Astrocyte (in vitro differentiated cells and primary cell): ENCODE measurements around the gene AKAP8L. TPM values are rescaled to one million over a fixed set of nuclear protein-coding genes. Genes with fewer than 3 reads are reported as not detected.

Source experiments
- DNase-seq: peaks from one replicate; pipeline ENCODE4 v3.0.0-alpha.2; 2010; ENCODE audit warnings: low read depth
- FAIRE-seq: peaks from 2 replicates; lab custom pipeline; 2011; peaks lifted over from hg19 to GRCh38; lab: Jason Lieb, UNC
- H2AFZ ChIP-seq: 2 replicates; pipeline ENCODE4 v1.6.0; 2012; ENCODE audit warnings: low read depth, low read length, inconsistent platforms
- H3K27ac ChIP-seq: 2 replicates; pipeline ENCODE4 v1.5.1; 2011; ENCODE audit warnings: low read depth, low read length, inconsistent platforms
- H3K27me3 ChIP-seq: 2 replicates; pipeline ENCODE4 v1.6.0; 2011; ENCODE audit warnings: low read length, inconsistent platforms; ENCODE audit not compliant: insufficient read depth
- H3K36me3 ChIP-seq: 2 replicates; pipeline ENCODE4 v1.5.1; 2011; ENCODE audit warnings: low read length, inconsistent platforms; ENCODE audit not compliant: insufficient read depth
- H3K4me1 ChIP-seq: 2 replicates; pipeline ENCODE4 v1.5.1; 2011; ENCODE audit warnings: low read length, inconsistent platforms; ENCODE audit not compliant: insufficient read depth
- H3K4me2 ChIP-seq: 2 replicates; pipeline ENCODE4 v1.6.0; 2012; ENCODE audit warnings: low read length, inconsistent platforms
- H3K4me3 ChIP-seq: 2 replicates; pipeline ENCODE4 v1.5.1; 2011; ENCODE audit warnings: low read depth, mild to moderate bottlenecking, low read length, inconsistent platforms; ENCODE audit not compliant: insufficient read depth
- H3K79me2 ChIP-seq: 2 replicates; pipeline ENCODE4 v1.6.0; 2012; ENCODE audit warnings: mild to moderate bottlenecking, low read length, inconsistent platforms; ENCODE audit not compliant: insufficient read depth
- H3K9ac ChIP-seq: 2 replicates; pipeline ENCODE4 v1.6.0; 2012; ENCODE audit warnings: mild to moderate bottlenecking, low read length, inconsistent platforms
- H3K9me3 ChIP-seq: 2 replicates; pipeline ENCODE4 v1.5.1; 2012; ENCODE audit warnings: low read depth, mild to moderate bottlenecking, low read length, inconsistent platforms; ENCODE audit not compliant: insufficient read depth
- H4K20me1 ChIP-seq: 2 replicates; pipeline ENCODE4 v1.6.0; 2012; ENCODE audit warnings: low read length, inconsistent platforms; ENCODE audit not compliant: insufficient read depth
- H3K27ac Mint-ChIP-seq: one replicate; pipeline ENCODE4 v1.8.0; 2021; ENCODE audit warnings: mild to moderate bottlenecking, mixed read lengths; ENCODE audit not compliant: unreplicated experiment
- H3K27me3 Mint-ChIP-seq: one replicate; pipeline ENCODE4 v1.8.0; 2021; ENCODE audit warnings: low read depth, mixed read lengths; ENCODE audit not compliant: unreplicated experiment
- H3K36me3 Mint-ChIP-seq: one replicate; pipeline ENCODE4 v1.8.0; 2021; ENCODE audit warnings: low read depth, mixed read lengths; ENCODE audit not compliant: unreplicated experiment
- H3K4me1 Mint-ChIP-seq: one replicate; pipeline ENCODE4 v1.8.0; 2021; ENCODE audit warnings: low read depth, mixed read lengths; ENCODE audit not compliant: unreplicated experiment
- H3K4me3 Mint-ChIP-seq: one replicate; pipeline ENCODE4 v1.8.0; 2021; ENCODE audit warnings: mild to moderate bottlenecking, moderate library complexity, mixed read lengths; ENCODE audit not compliant: unreplicated experiment
- H3K9me3 Mint-ChIP-seq: one replicate; pipeline ENCODE4 v1.8.0; 2021; ENCODE audit warnings: mild to moderate bottlenecking, mixed read lengths; ENCODE audit not compliant: unreplicated experiment
- EZH2 ChIP-seq: IDR thresholded peaks from 2 replicates; pipeline ENCODE4 v1.6.1; 2012; ENCODE audit warnings: mild to moderate bottlenecking, low read length, inconsistent platforms; ENCODE audit not compliant: insufficient read depth
- total RNA-seq: library from RNA; stranded (reverse); gene quantifications from 2 replicates; pipeline ENCODE4 v1.2.1, GENCODE V29; 2021
- TF ChIP-seq, protein P1 (sequence below): IDR thresholded peaks from 2 replicates; pipeline ENCODE4 v1.5.1; 2011; ENCODE audit warnings: low read depth, mild to moderate bottlenecking, inconsistent platforms, low read length, moderate library complexity; ENCODE audit not compliant: insufficient read depth

The AKAP8L gene
- total RNA-seq, 1 donor from 2014 or later: 101 TPM

DNA sequence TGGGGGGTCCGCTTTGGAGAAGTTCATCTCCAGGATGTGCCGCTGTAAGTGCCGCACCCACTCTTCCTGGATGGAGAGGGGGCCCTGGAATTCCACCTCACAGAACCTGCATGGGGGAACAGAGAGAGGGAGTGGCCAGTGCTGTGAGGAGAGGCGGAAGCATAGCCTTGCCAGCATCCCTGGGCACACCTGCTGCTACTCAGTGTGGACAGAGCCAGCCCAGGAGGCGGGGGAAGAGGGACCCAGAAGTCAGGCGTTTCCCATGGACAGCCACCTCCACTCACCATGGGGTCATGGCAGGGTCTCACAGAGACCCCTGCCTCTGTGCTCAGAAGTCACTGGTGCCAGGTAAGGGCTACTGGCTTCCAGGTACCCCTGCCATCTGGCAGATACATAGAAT, 4.3 kb upstream of the AKAP8L start:
- Mint-ChIP-seq H3K27ac (no peak overlapping the region), H3K36me3 (peaks cover 30% of the 10 kb centered on the region), H3K9me3 (no peaks in the 10 kb centered on the region), H3K4me3 (no peak overlapping the region), H3K27me3 (no peaks in the 10 kb centered on the region), H3K4me1 (peaks cover 1% of the 10 kb centered on the region)
- peaks cover 23% of the 10 kb centered on the region for H4K20me1 ChIP-seq
- no peak for FAIRE-seq
- H3K27ac ChIP-seq: no peak overlapping the region
- H3K4me1 ChIP-seq: peaks cover 6% of the 10 kb centered on the region
- peaks cover 20% of the 10 kb centered on the region for H3K36me3 ChIP-seq
- H3K79me2 ChIP-seq: peaks cover 16% of the 10 kb centered on the region
- H3K4me2 ChIP-seq: no peak overlapping the region
- no peak for DNase-seq
- no peak overlapping the region for H3K9ac ChIP-seq
- no peaks in the 10 kb centered on the region for H3K27me3 ChIP-seq
- TF ChIP-seq, protein P1, sequence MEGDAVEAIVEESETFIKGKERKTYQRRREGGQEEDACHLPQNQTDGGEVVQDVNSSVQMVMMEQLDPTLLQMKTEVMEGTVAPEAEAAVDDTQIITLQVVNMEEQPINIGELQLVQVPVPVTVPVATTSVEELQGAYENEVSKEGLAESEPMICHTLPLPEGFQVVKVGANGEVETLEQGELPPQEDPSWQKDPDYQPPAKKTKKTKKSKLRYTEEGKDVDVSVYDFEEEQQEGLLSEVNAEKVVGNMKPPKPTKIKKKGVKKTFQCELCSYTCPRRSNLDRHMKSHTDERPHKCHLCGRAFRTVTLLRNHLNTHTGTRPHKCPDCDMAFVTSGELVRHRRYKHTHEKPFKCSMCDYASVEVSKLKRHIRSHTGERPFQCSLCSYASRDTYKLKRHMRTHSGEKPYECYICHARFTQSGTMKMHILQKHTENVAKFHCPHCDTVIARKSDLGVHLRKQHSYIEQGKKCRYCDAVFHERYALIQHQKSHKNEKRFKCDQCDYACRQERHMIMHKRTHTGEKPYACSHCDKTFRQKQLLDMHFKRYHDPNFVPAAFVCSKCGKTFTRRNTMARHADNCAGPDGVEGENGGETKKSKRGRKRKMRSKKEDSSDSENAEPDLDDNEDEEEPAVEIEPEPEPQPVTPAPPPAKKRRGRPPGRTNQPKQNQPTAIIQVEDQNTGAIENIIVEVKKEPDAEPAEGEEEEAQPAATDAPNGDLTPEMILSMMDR: no peak
- TF ChIP-seq EZH2: no peak
- H3K9me3 ChIP-seq: peaks cover 5% of the 10 kb centered on the region
- no peak overlapping the region for H2AFZ ChIP-seq
- H3K4me3 ChIP-seq: no peak overlapping the region

DNA sequence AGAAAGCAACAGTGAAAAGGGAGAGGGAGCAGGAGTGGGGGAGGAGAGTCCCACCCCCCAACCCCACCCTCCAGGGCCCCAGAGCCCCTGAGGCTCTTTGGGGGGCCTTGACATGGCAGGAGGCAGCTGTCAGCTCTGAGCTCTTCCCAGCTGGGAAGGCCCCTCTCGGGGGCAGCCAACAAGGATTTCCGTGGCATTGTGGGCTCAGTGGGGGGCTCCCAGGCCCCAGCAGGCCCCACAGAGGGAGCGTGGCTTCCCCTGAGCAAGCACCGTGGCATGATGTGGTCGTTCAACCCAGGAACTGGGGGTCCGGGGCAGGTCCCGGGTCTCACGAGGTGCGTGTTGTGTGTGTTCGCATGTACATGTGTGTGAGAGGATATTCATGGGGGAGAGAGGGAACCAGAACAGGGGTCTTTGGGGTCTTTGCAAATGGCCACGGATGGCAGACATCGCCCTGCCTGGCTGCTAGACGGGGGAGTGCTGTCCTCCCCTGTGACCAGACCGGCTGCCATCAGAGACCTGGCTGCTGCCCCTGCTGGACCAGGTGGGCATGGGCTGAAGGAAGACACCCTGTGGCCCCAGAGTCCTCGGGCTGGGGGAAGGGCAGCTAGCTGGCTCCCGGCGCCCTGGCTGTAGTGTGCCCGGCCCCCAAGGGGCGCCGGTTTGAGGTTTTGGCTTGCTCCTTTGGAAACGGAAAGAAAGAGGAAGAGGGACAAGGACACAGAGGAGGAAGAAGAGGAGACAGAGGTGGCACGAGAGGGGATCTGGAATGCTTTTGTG, 3.7 kb upstream of the AKAP8L start:
- no peak overlapping the region for H3K4me3 ChIP-seq
- peaks cover 5% of the 10 kb centered on the region for H3K9me3 ChIP-seq
- Mint-ChIP-seq H3K27ac (no peak overlapping the region), H3K9me3 (no peaks in the 10 kb centered on the region), H3K4me3 (no peak overlapping the region), H3K4me1 (peaks cover 1% of the 10 kb centered on the region), H3K36me3 (peaks cover 28% of the 10 kb centered on the region), H3K27me3 (no peaks in the 10 kb centered on the region)
- peaks cover 23% of the 10 kb centered on the region for H4K20me1 ChIP-seq
- no peak for DNase-seq
- FAIRE-seq: no peak
- H3K4me1 ChIP-seq: peaks cover 7% of the 10 kb centered on the region
- H3K9ac ChIP-seq: no peak overlapping the region
- peaks cover 20% of the 10 kb centered on the region for H3K36me3 ChIP-seq
- H3K4me2 ChIP-seq: no peak overlapping the region
- H3K27ac ChIP-seq: no peak overlapping the region
- no peak for TF ChIP-seq EZH2
- TF ChIP-seq, protein P1: no peak
- H2AFZ ChIP-seq: no peak overlapping the region
- no peaks in the 10 kb centered on the region for H3K27me3 ChIP-seq
- peaks cover 17% of the 10 kb centered on the region for H3K79me2 ChIP-seq

DNA sequence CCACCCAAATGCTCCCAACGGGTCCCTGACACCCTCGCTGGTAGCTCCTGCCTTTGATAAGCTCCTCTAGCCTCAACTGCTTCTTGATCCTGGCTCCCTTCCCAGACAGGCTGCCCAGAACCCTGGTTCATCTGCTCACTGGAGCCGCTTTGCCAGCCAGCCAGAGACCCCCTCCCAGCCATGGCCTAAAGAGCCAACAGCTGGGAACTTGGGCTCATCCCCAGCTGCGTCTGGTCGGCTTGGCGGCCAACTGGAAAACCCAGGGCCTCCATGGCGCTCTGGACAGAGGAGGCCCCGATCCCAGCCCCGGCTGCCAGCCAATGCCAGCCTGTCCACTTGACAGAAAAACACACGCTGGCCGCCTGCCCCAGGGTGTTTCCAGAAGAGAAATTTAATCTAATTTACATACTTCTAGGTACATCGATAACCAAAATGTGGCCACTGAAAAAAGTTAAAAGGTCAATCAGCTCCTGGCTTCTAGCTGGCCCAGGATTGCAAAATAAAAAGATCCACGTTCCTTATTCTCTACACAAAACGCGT, 3.0 kb upstream of the AKAP8L start:
- H3K4me3 ChIP-seq: no peak overlapping the region
- H3K9me3 ChIP-seq: peaks cover 5% of the 10 kb centered on the region
- H3K4me1 Mint-ChIP-seq: peaks cover 5% of the 10 kb centered on the region
- H3K27ac ChIP-seq: no peak overlapping the region
- no peak for DNase-seq
- H3K36me3 Mint-ChIP-seq: peaks cover 26% of the 10 kb centered on the region
- no peak overlapping the region for H3K27ac Mint-ChIP-seq
- FAIRE-seq: no peak
- H3K79me2 ChIP-seq: peaks cover 20% of the 10 kb centered on the region
- no peaks in the 10 kb centered on the region for H3K27me3 Mint-ChIP-seq
- H3K4me3 Mint-ChIP-seq: no peak overlapping the region
- no peaks in the 10 kb centered on the region for H3K9me3 Mint-ChIP-seq
- peaks cover 13% of the 10 kb centered on the region for H3K4me1 ChIP-seq
- peaks cover 20% of the 10 kb centered on the region for H3K36me3 ChIP-seq
- no peak overlapping the region for H3K4me2 ChIP-seq
- H2AFZ ChIP-seq: no peak overlapping the region
- H4K20me1 ChIP-seq: peaks cover 26% of the 10 kb centered on the region
- H3K9ac ChIP-seq: no peak overlapping the region
- TF ChIP-seq EZH2: no peak
- TF ChIP-seq, protein P1: no peak
- H3K27me3 ChIP-seq: no peaks in the 10 kb centered on the region
